ENCODE measurements around the gene SHANK2. TPM values are rescaled to one million over a fixed set of nuclear protein-coding genes. Genes with fewer than 3 reads are reported as not detected.

SHANK2 gene
- total RNA-seq, 1 donor from 2014 or later, result 0.97 TPM

DNA sequence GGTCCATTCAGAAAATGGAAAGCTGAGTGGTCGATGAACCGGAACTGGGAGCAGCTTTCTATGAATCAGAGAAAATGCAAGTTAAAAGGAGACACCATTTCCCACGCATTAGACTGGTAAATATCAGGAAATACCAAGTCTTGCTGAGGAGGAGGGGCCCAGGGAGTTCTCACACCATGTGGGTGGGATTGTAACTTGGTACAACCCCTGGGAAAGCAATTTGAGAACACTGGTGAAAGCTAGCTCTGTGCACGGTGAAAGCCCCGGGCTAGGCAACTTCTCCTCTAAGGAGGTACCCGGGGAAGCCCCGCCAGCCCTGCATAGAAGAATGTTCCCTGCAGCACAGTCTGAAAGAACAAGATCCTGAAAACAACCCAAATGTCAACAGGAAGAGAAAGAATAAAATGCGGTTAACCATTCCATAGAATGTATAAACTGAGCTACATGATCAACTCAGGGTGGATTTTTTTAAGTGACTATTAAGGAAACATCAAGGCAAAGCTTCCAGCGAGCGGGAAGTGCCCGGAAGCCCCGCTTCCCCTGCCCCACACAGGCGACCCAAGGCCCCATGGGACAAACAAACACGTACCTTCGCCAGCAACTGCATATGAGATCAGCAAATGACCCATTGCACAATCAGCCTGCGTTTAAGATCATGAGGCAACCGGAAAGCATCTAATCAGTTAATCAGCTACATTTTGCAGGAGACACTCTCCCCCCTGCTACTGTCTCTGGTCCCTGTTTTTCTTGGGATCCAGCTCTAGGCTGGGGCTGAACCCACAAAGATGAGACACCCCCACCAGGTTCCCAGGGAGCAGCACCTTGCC, 11.3 kb downstream of the SHANK2 start:
- H3K4me1 Mint-ChIP-seq (ENCODE audit: low read depth), result peaks cover 13% of the 10 kb centered on the region

DNA sequence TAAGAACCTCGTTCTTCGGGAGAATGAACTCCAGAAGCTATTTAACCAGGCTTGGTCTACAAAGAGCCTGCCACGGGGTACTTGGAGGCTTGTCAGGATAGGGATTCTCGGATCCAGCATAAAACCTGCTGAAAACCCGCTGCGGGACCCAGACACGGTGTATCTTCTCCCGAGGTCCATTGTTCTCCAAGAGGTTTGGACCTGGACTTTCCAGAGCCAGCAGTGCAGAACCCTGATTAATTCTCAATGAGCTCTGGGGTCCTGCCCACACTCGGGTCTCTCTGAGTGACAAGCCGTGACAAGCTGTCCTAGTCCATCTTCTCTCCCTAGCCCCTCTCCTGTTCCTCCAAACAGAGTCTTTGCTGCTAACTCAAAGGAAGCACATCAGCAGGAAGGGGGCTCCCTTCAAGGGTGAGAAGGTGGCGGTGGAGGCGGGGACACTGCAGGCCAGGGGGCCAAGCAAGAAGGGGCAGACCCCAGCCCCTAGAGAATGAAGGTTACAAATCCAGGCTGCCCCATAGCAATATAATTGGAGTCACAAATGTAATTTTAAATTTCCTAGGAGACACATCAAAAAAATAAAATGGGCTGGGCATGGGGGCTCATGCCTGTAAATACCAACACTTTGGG, 12.2 kb downstream of the SHANK2 start:
- no peaks in the 10 kb centered on the region for H3K9me3 Mint-ChIP-seq (ENCODE audit: low read depth)
- H3K27ac Mint-ChIP-seq (ENCODE audit: unreplicated experiment), result peak overlapping the region; percentile 54
- no peak for DNase-seq (ENCODE audit: low spot score)
- H3K4me1 Mint-ChIP-seq (ENCODE audit: low read depth), result peaks cover 13% of the 10 kb centered on the region
- H3K36me3 Mint-ChIP-seq (ENCODE audit: low read depth), result peaks cover 1% of the 10 kb centered on the region
- no peak overlapping the region for H3K4me3 Mint-ChIP-seq (ENCODE audit: unreplicated experiment)
- H3K27me3 Mint-ChIP-seq (ENCODE audit: low read depth), result peaks cover 52% of the 10 kb centered on the region
- TF ChIP-seq, protein P1, sequence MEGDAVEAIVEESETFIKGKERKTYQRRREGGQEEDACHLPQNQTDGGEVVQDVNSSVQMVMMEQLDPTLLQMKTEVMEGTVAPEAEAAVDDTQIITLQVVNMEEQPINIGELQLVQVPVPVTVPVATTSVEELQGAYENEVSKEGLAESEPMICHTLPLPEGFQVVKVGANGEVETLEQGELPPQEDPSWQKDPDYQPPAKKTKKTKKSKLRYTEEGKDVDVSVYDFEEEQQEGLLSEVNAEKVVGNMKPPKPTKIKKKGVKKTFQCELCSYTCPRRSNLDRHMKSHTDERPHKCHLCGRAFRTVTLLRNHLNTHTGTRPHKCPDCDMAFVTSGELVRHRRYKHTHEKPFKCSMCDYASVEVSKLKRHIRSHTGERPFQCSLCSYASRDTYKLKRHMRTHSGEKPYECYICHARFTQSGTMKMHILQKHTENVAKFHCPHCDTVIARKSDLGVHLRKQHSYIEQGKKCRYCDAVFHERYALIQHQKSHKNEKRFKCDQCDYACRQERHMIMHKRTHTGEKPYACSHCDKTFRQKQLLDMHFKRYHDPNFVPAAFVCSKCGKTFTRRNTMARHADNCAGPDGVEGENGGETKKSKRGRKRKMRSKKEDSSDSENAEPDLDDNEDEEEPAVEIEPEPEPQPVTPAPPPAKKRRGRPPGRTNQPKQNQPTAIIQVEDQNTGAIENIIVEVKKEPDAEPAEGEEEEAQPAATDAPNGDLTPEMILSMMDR (IDR thresholded peaks at IDR 0.05), result no peak

More for the DNA sequence above, 11.3 kb downstream of the SHANK2 start:
- Mint-ChIP-seq H3K27ac (ENCODE audit: unreplicated experiment) (peak overlapping the region; percentile 81), H3K27me3 (ENCODE audit: low read depth) (peaks cover 52% of the 10 kb centered on the region), H3K4me3 (ENCODE audit: unreplicated experiment) (peak overlapping the region; percentile 26), H3K36me3 (ENCODE audit: low read depth) (peaks cover 1% of the 10 kb centered on the region), H3K9me3 (ENCODE audit: low read depth) (no peaks in the 10 kb centered on the region)
- TF ChIP-seq, protein P1 (IDR thresholded peaks at IDR 0.05), result no peak
- DNase-seq (ENCODE audit: low spot score), result no peak

DNA sequence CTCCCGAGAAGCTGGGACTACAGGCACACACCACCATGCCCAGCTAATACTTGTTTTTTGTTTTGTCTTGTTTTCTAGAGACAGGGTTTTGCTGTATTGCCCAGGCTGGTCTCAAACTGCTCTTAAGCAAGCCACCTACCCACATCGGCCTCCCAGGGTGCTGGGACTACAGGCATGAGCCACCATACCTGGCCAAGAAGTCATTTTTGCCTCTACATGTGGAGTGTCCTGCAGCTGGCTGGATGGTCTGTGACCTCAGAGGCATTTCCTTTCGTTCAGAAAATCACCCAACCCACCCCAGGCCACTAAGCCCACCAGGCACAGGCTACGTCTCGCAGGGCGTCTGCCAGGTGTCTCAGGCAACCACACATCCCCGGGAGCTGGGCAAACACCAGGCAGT, 12.8 kb downstream of the SHANK2 start:
- DNase-seq (ENCODE audit: low spot score), result no peak
- H3K4me1 Mint-ChIP-seq (ENCODE audit: low read depth), result peaks cover 13% of the 10 kb centered on the region
- H3K4me3 Mint-ChIP-seq (ENCODE audit: unreplicated experiment), result no peak overlapping the region
- no peak overlapping the region for H3K27ac Mint-ChIP-seq (ENCODE audit: unreplicated experiment)
- H3K9me3 Mint-ChIP-seq (ENCODE audit: low read depth), result no peaks in the 10 kb centered on the region
- peaks cover 1% of the 10 kb centered on the region for H3K36me3 Mint-ChIP-seq (ENCODE audit: low read depth)
- TF ChIP-seq, protein P1 (IDR thresholded peaks at IDR 0.05), result no peak
- peaks cover 55% of the 10 kb centered on the region for H3K27me3 Mint-ChIP-seq (ENCODE audit: low read depth)

DNA sequence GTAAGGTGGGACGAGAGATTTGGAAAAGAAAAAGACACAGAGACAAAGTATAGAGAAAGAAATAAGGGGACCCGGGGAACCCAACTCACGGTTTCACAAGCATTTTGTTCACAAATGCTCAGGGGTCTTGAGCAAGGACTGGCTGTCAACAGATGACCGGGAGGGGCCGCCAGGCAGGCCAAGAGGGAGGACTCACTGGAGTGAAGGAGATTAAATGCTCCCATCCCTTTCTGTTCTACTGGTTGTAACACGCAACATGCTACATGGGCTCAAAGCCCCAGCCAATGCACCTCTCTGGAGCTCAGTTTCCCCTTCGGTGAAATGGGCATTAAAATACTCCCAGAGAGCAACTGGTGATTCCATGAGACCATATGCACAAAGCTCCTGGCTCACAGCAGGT, 13.4 kb downstream of the SHANK2 start:
- Mint-ChIP-seq H3K4me1 (ENCODE audit: low read depth) (peaks cover 13% of the 10 kb centered on the region), H3K4me3 (ENCODE audit: unreplicated experiment) (no peak overlapping the region), H3K9me3 (ENCODE audit: low read depth) (no peaks in the 10 kb centered on the region)

DNA sequence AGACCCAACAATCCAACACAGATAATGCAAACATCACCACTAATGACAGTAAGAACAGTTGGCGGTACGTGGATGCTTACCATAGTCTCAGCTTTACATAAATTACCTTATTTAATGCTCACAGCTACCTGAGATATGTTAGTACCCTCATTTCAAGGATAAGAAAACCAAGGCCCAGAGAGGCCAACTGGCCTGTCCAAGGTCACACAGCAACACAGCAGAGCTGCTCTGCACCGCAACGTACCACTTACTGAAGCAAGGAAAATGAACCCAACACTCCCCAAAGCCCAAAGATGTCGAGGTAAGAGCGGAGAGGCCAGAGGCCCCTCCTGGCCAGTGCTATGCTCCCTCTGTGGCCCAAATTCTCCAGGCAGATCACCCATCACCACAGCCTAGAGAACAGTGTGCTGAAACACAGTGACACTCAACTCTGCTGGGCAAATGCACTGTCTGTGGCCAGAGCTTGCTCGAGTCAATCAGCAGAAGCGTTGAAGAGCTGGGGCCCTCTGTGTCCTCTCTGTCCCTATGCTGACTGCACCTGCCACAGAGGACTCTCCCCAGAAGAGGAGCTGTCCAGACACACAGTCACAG, 14.0 kb downstream of the SHANK2 start:
- peak; percentile 30 for DNase-seq (ENCODE audit: low spot score)
- Mint-ChIP-seq H3K27me3 (ENCODE audit: low read depth) (peaks cover 49% of the 10 kb centered on the region), H3K4me3 (ENCODE audit: unreplicated experiment) (no peak overlapping the region), H3K9me3 (ENCODE audit: low read depth) (no peaks in the 10 kb centered on the region), H3K36me3 (ENCODE audit: low read depth) (peaks cover 1% of the 10 kb centered on the region), H3K4me1 (ENCODE audit: low read depth) (peaks cover 13% of the 10 kb centered on the region), H3K27ac (ENCODE audit: unreplicated experiment) (no peak overlapping the region)
- TF ChIP-seq, protein P1 (IDR thresholded peaks at IDR 0.05), result no peak

More for the DNA sequence above, 13.4 kb downstream of the SHANK2 start:
- Mint-ChIP-seq H3K36me3 (ENCODE audit: low read depth) (peaks cover 1% of the 10 kb centered on the region), H3K27ac (ENCODE audit: unreplicated experiment) (no peak overlapping the region), H3K27me3 (ENCODE audit: low read depth) (peaks cover 51% of the 10 kb centered on the region)
- peak; percentile 32 for DNase-seq (ENCODE audit: low spot score)
- TF ChIP-seq, protein P1 (IDR thresholded peaks at IDR 0.05), result no peak
